Mammary epithelial cell (primary cell): ENCODE measurements around the gene FETUB.

Experiments
- CTCF ChIP-seq, 2 donors: IDR thresholded peaks in 1 of 2; conservative IDR thresholded peaks in 1 of 2; 2 replicates each; pipeline ENCODE4 v1.5.1; 2011 to 2012; ENCODE audit warnings: inconsistent platforms in 2 of 2, low read length in 2 of 2, mild to moderate bottlenecking in 2 of 2, control low read depth in 1 of 2, low read depth in 1 of 2; ENCODE audit not compliant: insufficient read depth in 1 of 2; ENCODE audit errors: extremely low read depth in 1 of 2
- EZH2 ChIP-seq: IDR thresholded peaks from 2 replicates; pipeline ENCODE4 v1.6.1; 2012; ENCODE audit warnings: low read length, inconsistent platforms, borderline replicate concordance

DNA sequence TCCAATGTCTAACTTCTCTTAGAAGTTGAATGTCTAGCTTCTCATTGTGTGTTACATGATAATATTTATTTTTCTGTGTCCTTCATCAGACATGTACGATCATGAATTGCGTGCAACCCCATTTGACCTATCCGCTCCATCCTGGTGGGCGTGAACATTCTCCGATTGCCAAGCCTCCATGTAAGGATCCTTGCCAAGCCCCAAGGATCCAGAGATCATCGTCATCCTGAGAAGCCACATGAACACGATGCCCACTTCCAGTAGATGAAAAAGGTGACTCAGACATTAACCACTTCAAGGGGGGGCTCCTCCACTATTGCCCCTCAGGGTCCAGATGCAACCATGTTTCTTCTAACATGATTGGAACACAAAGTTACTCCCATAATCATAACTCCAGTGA is 51.5 kb downstream of the FETUB start:
- TF ChIP-seq CTCF (conservative IDR thresholded peaks at IDR 0.05 in 1 of 2, IDR thresholded peaks at IDR 0.05 in 1 of 2; ENCODE audit: extremely low read depth in 1 of 2, insufficient read depth in 1 of 2, low read depth in 1 of 2, low read length in 2 of 2) (no peak), EZH2 (no peak)
